ENCODE data around the gene OR5T1.

OR5T1 gene

GRCh38 chr11:56273854-56274253, at the start of gene OR5T1:
TSS of gene OR5T1 (plus strand) at chr11:56274154. CDS start at chr11:56275639, 1,485 bp downstream.
- Histone ChIP-seq H3K4me1 (ENCODE audit: control insufficient read depth in 1 of 2, insufficient read depth in 2 of 2, low read length in 2 of 2) (no peaks in the 10 kb centered on the region), H3K4me3 (ENCODE audit: low read depth in 1 of 2, low read length in 2 of 2) (no peak within 1 kb of the TSS), H3K9me3 (ENCODE audit: control insufficient read depth in 1 of 2, low read length in 2 of 2) (no peaks in the 10 kb centered on the region), H3K27me3 (ENCODE audit: low read depth, low read length) (no peaks in the 10 kb centered on the region), H3K27ac (ENCODE audit: low read length) (no peak within 1 kb of the TSS), H3K36me3 (ENCODE audit: control insufficient read depth in 1 of 2, insufficient read depth in 2 of 2, low read length in 2 of 2) (no peaks in the 10 kb centered on the region)

GRCh38 chr11:56234155-56234554, 39.8 kb upstream of the OR5T1 start, which contains the start of gene OR5T2:
TSS of gene OR5T2 (minus strand) at chr11:56234255. CDS start at chr11:56233062, 1,193 bp downstream.
- H3K4me3 ChIP-seq (ENCODE audit: low read depth in 1 of 2, low read length in 2 of 2): no peak within 1 kb of the TSS
- H3K27me3 ChIP-seq (ENCODE audit: low read depth, low read length): no peaks in the 10 kb centered on the region
- H3K9me3 ChIP-seq (ENCODE audit: control insufficient read depth in 1 of 2, low read length in 2 of 2): no peaks in the 10 kb centered on the region
- H3K27ac ChIP-seq (ENCODE audit: low read length): no peak within 1 kb of the TSS
- H3K36me3 ChIP-seq (ENCODE audit: control insufficient read depth in 1 of 2, insufficient read depth in 2 of 2, low read length in 2 of 2): no peaks in the 10 kb centered on the region
- H3K4me1 ChIP-seq (ENCODE audit: control insufficient read depth in 1 of 2, insufficient read depth in 2 of 2, low read length in 2 of 2): no peaks in the 10 kb centered on the region

- no peaks in the 10 kb centered on the region for H3K27me3 ChIP-seq (ENCODE audit: low read depth, low read length)
- no peak within 1 kb of the TSS for H3K27ac ChIP-seq (ENCODE audit: low read length)
- no peaks in the 10 kb centered on the region for H3K9me3 ChIP-seq (ENCODE audit: control insufficient read depth in 1 of 2, low read length in 2 of 2)
These were observed 22.0 kb upstream of the OR5T1 start, which contains the start of gene OR5T3 for GRCh38 chr11:56251954-56252353. TSS of gene OR5T3 (plus strand) at chr11:56252254. CDS start at chr11:56252254, 0 bp downstream.

GRCh38 chr11:56271092-56271491, 2.9 kb upstream of the OR5T1 start:
- H3K27ac ChIP-seq (ENCODE audit: low read length): no peak overlapping the region
- peaks cover 0 to 3% of the 10 kb centered on the region in 2 donors for H3K9me3 ChIP-seq (ENCODE audit: control insufficient read depth in 1 of 2, low read length in 2 of 2)
- H3K4me3 ChIP-seq (ENCODE audit: low read depth in 1 of 2, low read length in 2 of 2): no peak overlapping the region
- H3K36me3 ChIP-seq (ENCODE audit: control insufficient read depth in 1 of 2, insufficient read depth in 2 of 2, low read length in 2 of 2): no peaks in the 10 kb centered on the region
- H3K27me3 ChIP-seq (ENCODE audit: low read depth, low read length): no peaks in the 10 kb centered on the region
- no peaks in the 10 kb centered on the region for H3K4me1 ChIP-seq (ENCODE audit: control insufficient read depth in 1 of 2, insufficient read depth in 2 of 2, low read length in 2 of 2)

More at GRCh38 chr11:56251954-56252353, 22.0 kb upstream of the OR5T1 start, which contains the start of gene OR5T3:
- no peaks in the 10 kb centered on the region for H3K36me3 ChIP-seq (ENCODE audit: control insufficient read depth in 1 of 2, insufficient read depth in 2 of 2, low read length in 2 of 2)
- no peaks in the 10 kb centered on the region for H3K4me1 ChIP-seq (ENCODE audit: control insufficient read depth in 1 of 2, insufficient read depth in 2 of 2, low read length in 2 of 2)
- H3K4me3 ChIP-seq (ENCODE audit: low read depth in 1 of 2, low read length in 2 of 2): no peak within 1 kb of the TSS

- Histone ChIP-seq H3K4me1 (ENCODE audit: control insufficient read depth in 1 of 2, insufficient read depth in 2 of 2, low read length in 2 of 2) (no peaks in the 10 kb centered on the region), H3K9me3 (ENCODE audit: control insufficient read depth in 1 of 2, low read length in 2 of 2) (no peaks in the 10 kb centered on the region), H3K36me3 (ENCODE audit: control insufficient read depth in 1 of 2, insufficient read depth in 2 of 2, low read length in 2 of 2) (no peaks in the 10 kb centered on the region), H3K27ac (ENCODE audit: low read length) (no peak within 1 kb of the TSS), H3K4me3 (ENCODE audit: low read depth in 1 of 2, low read length in 2 of 2) (no peak within 1 kb of the TSS), H3K27me3 (ENCODE audit: low read depth, low read length) (no peaks in the 10 kb centered on the region)
These were observed 18.2 kb downstream of the OR5T1 start, which contains the start of gene OR8H1 for GRCh38 chr11:56292154-56292553. TSS of gene OR8H1 (minus strand) at chr11:56292254. CDS start at chr11:56291062, 1,192 bp downstream.

GRCh38 chr11:56296898-56297297, 22.9 kb downstream of the OR5T1 start:
- Histone ChIP-seq H3K4me3 (ENCODE audit: low read depth in 1 of 2, low read length in 2 of 2) (no peak overlapping the region), H3K27ac (ENCODE audit: low read length) (no peak overlapping the region), H3K9me3 (ENCODE audit: control insufficient read depth in 1 of 2, low read length in 2 of 2) (no peaks in the 10 kb centered on the region), H3K36me3 (ENCODE audit: control insufficient read depth in 1 of 2, insufficient read depth in 2 of 2, low read length in 2 of 2) (no peaks in the 10 kb centered on the region), H3K4me1 (ENCODE audit: control insufficient read depth in 1 of 2, insufficient read depth in 2 of 2, low read length in 2 of 2) (no peaks in the 10 kb centered on the region), H3K27me3 (ENCODE audit: low read depth, low read length) (no peaks in the 10 kb centered on the region)

GRCh38 chr11:56307836-56308235, 33.9 kb downstream of the OR5T1 start:
- Histone ChIP-seq H3K27me3 (ENCODE audit: low read depth, low read length) (no peaks in the 10 kb centered on the region), H3K4me1 (ENCODE audit: control insufficient read depth in 1 of 2, insufficient read depth in 2 of 2, low read length in 2 of 2) (no peaks in the 10 kb centered on the region), H3K27ac (ENCODE audit: low read length) (no peak overlapping the region), H3K36me3 (ENCODE audit: control insufficient read depth in 1 of 2, insufficient read depth in 2 of 2, low read length in 2 of 2) (no peaks in the 10 kb centered on the region), H3K4me3 (ENCODE audit: low read depth in 1 of 2, low read length in 2 of 2) (no peak overlapping the region), H3K9me3 (ENCODE audit: control insufficient read depth in 1 of 2, low read length in 2 of 2) (peaks cover 3 to 13% of the 10 kb centered on the region in 2 donors)

- no peak within 1 kb of the TSS for H3K27ac ChIP-seq (ENCODE audit: low read length)
- H3K4me3 ChIP-seq (ENCODE audit: low read depth in 1 of 2, low read length in 2 of 2): no peak within 1 kb of the TSS
- H3K9me3 ChIP-seq (ENCODE audit: control insufficient read depth in 1 of 2, low read length in 2 of 2): peaks cover 0 to 3% of the 10 kb centered on the region in 2 donors
- H3K27me3 ChIP-seq (ENCODE audit: low read depth, low read length): no peaks in the 10 kb centered on the region
- no peaks in the 10 kb centered on the region for H3K4me1 ChIP-seq (ENCODE audit: control insufficient read depth in 1 of 2, insufficient read depth in 2 of 2, low read length in 2 of 2)
- H3K36me3 ChIP-seq (ENCODE audit: control insufficient read depth in 1 of 2, insufficient read depth in 2 of 2, low read length in 2 of 2): no peaks in the 10 kb centered on the region
These were observed 40.9 kb downstream of the OR5T1 start, which contains the start of gene OR8K3 for GRCh38 chr11:56314844-56315243. TSS of gene OR8K3 (plus strand) at chr11:56315144. CDS start at chr11:56318307, 3,163 bp downstream.
